ENCODE results near the gene PATJ.

DNA sequence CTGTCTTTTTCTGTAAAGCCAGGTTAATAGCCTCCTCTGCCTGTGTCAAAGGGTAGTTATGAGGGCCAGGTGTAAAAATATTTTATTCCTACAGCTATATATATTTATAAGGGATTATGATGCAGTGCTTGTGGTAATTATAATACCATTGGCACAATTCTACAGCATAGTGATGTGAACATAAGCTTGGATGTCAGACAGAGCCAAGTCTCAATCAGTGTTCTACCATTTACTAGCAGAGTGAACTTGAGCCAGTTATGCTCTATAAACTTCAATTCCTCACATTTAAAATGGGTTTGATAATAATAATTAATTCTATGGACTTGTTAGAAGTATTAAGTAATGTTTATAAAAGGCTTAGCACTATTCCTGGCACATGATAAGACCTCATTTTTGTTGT is 300.9 kb downstream of the PATJ start:
- TF ChIP-seq, protein P1, sequence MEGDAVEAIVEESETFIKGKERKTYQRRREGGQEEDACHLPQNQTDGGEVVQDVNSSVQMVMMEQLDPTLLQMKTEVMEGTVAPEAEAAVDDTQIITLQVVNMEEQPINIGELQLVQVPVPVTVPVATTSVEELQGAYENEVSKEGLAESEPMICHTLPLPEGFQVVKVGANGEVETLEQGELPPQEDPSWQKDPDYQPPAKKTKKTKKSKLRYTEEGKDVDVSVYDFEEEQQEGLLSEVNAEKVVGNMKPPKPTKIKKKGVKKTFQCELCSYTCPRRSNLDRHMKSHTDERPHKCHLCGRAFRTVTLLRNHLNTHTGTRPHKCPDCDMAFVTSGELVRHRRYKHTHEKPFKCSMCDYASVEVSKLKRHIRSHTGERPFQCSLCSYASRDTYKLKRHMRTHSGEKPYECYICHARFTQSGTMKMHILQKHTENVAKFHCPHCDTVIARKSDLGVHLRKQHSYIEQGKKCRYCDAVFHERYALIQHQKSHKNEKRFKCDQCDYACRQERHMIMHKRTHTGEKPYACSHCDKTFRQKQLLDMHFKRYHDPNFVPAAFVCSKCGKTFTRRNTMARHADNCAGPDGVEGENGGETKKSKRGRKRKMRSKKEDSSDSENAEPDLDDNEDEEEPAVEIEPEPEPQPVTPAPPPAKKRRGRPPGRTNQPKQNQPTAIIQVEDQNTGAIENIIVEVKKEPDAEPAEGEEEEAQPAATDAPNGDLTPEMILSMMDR (tag by site-specific recombination; IDR thresholded peaks at IDR 0.05) = no peak
- TF ChIP-seq ZNF24 (tag by site-specific recombination; IDR thresholded peaks at IDR 0.05) (no peak), ZNF426 (tag by site-specific recombination; IDR thresholded peaks at IDR 0.05) (no peak)
- TF ChIP-seq, protein P2, sequence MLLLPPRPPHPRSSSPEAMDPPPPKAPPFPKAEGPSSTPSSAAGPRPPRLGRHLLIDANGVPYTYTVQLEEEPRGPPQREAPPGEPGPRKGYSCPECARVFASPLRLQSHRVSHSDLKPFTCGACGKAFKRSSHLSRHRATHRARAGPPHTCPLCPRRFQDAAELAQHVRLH (tag by site-specific recombination; IDR thresholded peaks at IDR 0.05) = no peak
- TF ChIP-seq, protein P3, sequence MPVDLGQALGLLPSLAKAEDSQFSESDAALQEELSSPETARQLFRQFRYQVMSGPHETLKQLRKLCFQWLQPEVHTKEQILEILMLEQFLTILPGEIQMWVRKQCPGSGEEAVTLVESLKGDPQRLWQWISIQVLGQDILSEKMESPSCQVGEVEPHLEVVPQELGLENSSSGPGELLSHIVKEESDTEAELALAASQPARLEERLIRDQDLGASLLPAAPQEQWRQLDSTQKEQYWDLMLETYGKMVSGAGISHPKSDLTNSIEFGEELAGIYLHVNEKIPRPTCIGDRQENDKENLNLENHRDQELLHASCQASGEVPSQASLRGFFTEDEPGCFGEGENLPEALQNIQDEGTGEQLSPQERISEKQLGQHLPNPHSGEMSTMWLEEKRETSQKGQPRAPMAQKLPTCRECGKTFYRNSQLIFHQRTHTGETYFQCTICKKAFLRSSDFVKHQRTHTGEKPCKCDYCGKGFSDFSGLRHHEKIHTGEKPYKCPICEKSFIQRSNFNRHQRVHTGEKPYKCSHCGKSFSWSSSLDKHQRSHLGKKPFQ (tag by site-specific recombination; IDR thresholded peaks at IDR 0.05) = no peak
